ENCODE data around the gene DGLUCY.
"Not testable (repeated sequence)": the region's sequence is repeated elsewhere in the genome, so short reads cannot be mapped to it uniquely, and the experiment has no call there.

Gene DGLUCY

DNA sequence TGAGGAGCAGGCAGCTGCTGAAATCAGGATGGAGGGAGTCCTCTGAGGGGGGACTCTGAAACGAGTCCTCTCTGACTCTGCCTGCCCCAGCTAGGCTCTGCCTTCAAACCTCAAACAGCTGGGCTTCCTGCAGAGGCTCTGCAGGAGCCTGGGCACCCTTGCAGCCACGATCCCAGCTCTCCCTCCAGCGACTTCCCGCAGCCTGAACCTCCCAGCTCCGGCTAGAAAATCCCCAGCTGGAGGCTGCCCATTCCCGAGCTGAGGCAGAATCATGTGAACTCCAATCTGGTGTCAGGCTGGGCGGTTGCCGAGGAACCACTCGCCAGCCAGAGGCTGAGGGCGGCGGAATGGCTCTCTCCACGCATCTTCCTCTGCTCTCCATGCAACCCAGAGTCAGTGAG is 130.6 kb downstream of the DGLUCY start, which contains the start of gene GPR68:
TSS of gene GPR68 (minus strand) at position 204 of the 401 bp plus-strand sequence. CDS start 9,654 bp downstream, outside the sequence.
- DNase-seq (ENCODE audit: insufficient read length, low spot score): no peak
- peak; percentile 54 for FAIRE-seq

DNA sequence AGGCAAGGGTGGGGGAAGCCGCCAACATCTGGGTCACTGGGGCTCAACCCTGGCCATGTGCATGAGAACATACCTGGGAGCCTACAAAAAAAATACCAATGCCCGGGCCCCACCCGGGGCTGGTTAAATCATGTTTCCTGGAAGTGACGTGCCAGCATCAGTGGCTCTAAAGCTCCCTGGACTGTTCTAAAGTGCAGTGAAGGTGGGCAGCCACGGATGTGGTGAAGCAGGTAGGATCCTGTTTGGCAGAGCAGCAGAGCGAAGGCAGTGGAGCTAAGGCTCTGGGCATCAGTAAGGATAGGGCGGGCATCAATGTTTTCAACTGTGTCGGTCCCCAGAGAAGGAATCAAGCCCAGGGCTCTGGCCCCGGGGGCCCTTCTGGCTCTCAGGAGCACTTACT is 131.2 kb downstream of the DGLUCY start:
- DNase-seq (ENCODE audit: insufficient read length, low spot score): no peak
- no peak for FAIRE-seq
- TF ChIP-seq PAX5 (IDR thresholded peaks at IDR 0.05; ENCODE audit: insufficient read depth, low read length, severe bottlenecking): no peak
- no peak for TF ChIP-seq SPI1 (IDR thresholded peaks at IDR 0.05; ENCODE audit: low read depth, low read length)
- no peak for TF ChIP-seq TAF1 (IDR thresholded peaks at IDR 0.05; ENCODE audit: low read depth, low read length)
- no peak for TF ChIP-seq POLR2A (IDR thresholded peaks at IDR 0.05; ENCODE audit: low read depth, low read length)
- TF ChIP-seq POLR2AphosphoS5 (IDR thresholded peaks at IDR 0.05; ENCODE audit: low read depth, low read length): no peak
- TF ChIP-seq POU2F2 (IDR thresholded peaks at IDR 0.05; ENCODE audit: low read depth, low read length): no peak

More for the DNA sequence above, 130.6 kb downstream of the DGLUCY start, which contains the start of gene GPR68:
- no peak for TF ChIP-seq TAF1 (IDR thresholded peaks at IDR 0.05; ENCODE audit: low read depth, low read length)
- TF ChIP-seq POU2F2 (IDR thresholded peaks at IDR 0.05; ENCODE audit: low read depth, low read length): no peak
- no peak for TF ChIP-seq POLR2AphosphoS5 (IDR thresholded peaks at IDR 0.05; ENCODE audit: low read depth, low read length)
- TF ChIP-seq SPI1 (IDR thresholded peaks at IDR 0.05; ENCODE audit: low read depth, low read length): no peak
- TF ChIP-seq PAX5 (IDR thresholded peaks at IDR 0.05; ENCODE audit: insufficient read depth, low read length, severe bottlenecking): no peak
- no peak for TF ChIP-seq POLR2A (IDR thresholded peaks at IDR 0.05; ENCODE audit: low read depth, low read length)

DNA sequence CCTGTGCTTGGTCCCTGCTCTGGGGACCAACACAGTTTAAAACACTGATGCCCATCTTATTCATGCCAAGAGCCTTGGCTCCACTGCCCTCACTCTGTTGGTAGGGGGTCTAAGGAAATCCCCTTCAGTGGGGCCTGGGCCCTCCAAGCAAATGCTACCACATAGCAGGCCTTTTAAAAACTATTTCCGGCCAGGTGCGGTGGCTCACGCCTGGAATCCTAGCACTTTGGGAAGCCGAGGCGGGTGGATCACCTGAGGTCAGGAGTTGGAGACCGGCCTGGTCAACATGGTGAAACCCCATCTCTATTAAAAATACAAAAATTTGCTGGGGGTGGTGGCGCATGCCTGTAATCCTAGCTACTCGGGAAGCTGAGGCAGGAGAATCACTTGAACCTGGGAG is 131.7 kb downstream of the DGLUCY start:
- not testable (repeated sequence) for DNase-seq (ENCODE audit: insufficient read length, low spot score); FAIRE-seq

DNA sequence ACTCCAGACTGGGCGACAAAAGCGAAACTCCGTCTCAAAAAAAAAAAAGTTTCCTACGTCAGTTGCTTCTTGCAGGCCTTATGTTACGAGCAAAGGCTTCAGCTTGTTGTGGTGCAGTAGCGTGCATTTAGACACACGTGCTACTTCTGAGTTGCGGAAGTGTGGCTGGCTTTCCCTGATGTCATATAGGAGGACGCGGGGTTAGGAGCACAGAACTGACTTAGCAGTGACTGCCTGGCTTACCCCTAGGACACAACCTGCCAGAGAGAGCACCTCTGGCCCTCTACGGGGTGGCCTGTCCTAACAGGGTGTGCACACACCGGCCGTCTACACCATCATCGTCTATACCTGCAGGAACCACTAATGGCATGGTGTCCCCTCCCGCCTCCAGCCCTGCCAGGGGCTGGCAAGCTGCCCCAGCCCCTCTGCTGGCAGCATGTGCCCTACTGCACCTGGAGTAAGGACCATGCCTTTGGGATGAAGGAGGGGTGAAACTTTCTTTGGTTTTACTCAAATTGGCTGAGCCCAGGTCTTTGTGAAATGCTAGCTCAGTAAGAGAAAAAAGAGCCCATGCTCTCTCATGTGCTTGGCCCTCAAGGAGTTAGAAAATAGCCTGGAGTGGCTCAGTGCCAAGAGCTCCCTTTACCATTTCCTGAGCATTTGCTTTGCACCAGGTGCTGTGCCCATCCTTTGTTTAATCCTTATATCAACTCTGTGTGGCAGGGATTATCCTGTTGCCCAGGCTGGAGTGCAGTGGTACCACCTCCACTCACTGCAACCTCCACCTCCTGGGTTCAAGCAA is 132.4 kb downstream of the DGLUCY start:
- no peak for FAIRE-seq
- TF ChIP-seq POLR2AphosphoS5 (IDR thresholded peaks at IDR 0.05; ENCODE audit: low read depth, low read length) (no peak), TAF1 (IDR thresholded peaks at IDR 0.05; ENCODE audit: low read depth, low read length) (no peak), POLR2A (IDR thresholded peaks at IDR 0.05; ENCODE audit: low read depth, low read length) (no peak)
- DNase-seq (ENCODE audit: insufficient read length, low spot score): no peak

DNA sequence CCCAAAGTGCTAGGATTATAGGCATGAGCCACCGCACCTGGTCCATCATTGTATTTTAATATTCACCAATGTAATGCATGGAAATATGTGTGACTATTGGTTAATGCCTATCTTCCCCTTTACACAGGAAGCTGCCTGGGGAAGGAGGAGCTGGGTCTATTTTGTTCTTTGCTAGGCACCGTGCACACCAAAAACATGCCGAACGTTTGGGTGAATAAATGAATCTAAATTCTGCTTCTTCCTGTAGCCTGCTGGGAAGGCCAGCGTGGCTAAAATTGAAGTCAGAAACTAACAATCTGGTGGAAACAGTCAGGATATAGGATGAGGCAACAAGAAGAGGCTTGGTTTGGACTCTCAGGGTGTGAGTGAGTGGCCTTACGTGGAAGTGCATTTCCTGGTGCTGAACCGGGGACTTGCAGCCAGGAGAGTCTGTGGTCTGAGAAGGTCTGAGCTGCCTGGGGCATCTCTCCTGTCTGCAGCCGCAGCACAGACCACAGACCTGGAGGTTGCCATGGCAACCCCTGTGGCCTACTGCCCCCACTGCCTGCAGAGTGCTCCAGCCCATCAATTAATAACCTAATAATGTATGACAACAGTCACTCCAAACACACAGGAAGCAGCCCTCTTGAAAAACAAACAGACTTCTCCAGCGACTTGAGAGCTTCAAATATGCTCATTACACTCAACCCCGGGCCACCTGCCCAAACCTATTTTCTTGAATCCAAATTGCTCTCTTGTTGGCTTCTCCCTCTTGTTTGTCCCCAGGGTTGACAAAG is 136.2 kb downstream of the DGLUCY start:
- peak; percentile 99 for FAIRE-seq
- TF ChIP-seq TAF1 (IDR thresholded peaks at IDR 0.05; ENCODE audit: low read depth, low read length) (no peak), POU2F2 (IDR thresholded peaks at IDR 0.05; ENCODE audit: low read depth, low read length) (no peak; the same call in 1 of the 2 replicates), POLR2A (IDR thresholded peaks at IDR 0.05; ENCODE audit: low read depth, low read length) (no peak), SPI1 (IDR thresholded peaks at IDR 0.05; ENCODE audit: low read depth, low read length) (no peak), POLR2AphosphoS5 (IDR thresholded peaks at IDR 0.05; ENCODE audit: low read depth, low read length) (no peak), PAX5 (IDR thresholded peaks at IDR 0.05; ENCODE audit: insufficient read depth, low read length, severe bottlenecking) (no peak)
- DNase-seq (ENCODE audit: insufficient read length, low spot score): peak; percentile 64

DNA sequence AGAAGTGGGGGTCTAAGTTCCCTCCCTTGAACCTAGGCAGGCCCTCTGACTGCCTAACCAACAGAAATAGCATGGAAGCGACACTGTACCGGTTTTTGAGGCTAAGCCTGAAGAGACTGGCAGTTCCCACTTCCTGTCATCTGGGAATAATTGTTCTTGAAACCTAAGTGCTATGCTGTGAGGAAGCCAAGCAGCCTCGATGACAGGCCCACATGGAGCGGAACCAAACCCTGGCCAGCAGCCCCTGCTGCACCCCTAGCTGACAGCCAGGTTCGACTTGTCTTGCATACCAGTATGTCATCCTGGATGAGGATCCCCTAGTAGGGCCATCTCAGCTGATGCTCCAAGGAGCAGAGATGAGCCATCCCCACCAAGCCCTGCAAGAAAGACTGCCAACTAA is 137.0 kb downstream of the DGLUCY start:
- TF ChIP-seq POLR2A (IDR thresholded peaks at IDR 0.05; ENCODE audit: low read depth, low read length) (no peak), PAX5 (IDR thresholded peaks at IDR 0.05; ENCODE audit: insufficient read depth, low read length, severe bottlenecking) (no peak), TAF1 (IDR thresholded peaks at IDR 0.05; ENCODE audit: low read depth, low read length) (no peak), POLR2AphosphoS5 (IDR thresholded peaks at IDR 0.05; ENCODE audit: low read depth, low read length) (no peak), POU2F2 (IDR thresholded peaks at IDR 0.05; ENCODE audit: low read depth, low read length) (no peak), SPI1 (IDR thresholded peaks at IDR 0.05; ENCODE audit: low read depth, low read length) (no peak)
- DNase-seq (ENCODE audit: insufficient read length, low spot score) (no peak), FAIRE-seq (no peak)

DNA sequence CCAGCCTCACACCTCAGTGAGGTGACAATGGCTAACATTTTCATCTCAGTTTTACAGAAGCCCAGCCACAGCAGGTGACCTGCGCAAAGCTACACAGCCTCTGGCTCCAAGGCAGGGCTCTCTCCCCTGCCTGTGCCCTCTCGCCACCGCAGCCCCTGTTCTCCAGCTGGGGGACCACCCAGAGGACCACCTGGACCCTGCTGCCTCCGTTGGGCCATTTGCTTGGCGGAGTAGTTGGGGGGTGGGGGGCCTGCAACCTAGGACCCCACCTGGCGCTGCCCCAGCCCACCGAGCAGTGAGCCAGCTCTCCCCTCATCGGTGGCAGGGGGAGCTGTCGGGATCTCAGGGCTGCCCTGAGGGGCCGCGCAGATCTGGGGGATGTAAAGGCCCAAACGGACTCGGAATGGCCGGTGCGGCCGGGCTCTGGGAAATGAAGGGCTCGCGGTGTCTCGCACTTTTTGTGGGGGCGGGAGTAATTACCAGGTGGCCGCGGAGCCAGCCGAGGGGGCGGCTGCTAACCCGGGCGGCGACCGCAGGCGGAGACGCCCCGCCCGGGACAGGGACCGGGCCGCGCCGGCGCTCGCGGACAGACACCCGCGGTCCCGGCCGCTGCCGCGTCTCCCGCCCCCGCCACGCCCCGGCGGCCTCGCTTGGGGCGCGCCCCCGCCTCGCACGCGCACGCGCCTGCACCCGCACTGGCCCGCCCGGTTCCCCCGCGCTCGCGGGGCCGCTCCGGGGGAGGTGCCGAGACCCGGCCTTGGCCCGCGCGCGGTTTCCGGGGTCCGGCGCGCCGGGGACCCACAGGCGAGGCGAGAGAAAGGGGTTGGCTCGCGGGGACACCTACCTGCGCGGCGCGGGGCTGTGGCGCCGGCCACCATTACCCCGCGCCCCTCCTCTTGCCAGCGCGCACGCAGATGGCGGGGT is 139.3 kb downstream of the DGLUCY start:
- peak; percentile 51 for FAIRE-seq
- no peak for DNase-seq (ENCODE audit: insufficient read length, low spot score)
- TF ChIP-seq TAF1 (IDR thresholded peaks at IDR 0.05; ENCODE audit: low read depth, low read length) (no peak), PAX5 (IDR thresholded peaks at IDR 0.05; ENCODE audit: insufficient read depth, low read length, severe bottlenecking) (no peak), POLR2AphosphoS5 (IDR thresholded peaks at IDR 0.05; ENCODE audit: low read depth, low read length) (no peak), POLR2A (IDR thresholded peaks at IDR 0.05; ENCODE audit: low read depth, low read length) (no peak), SPI1 (IDR thresholded peaks at IDR 0.05; ENCODE audit: low read depth, low read length) (no peak), POU2F2 (IDR thresholded peaks at IDR 0.05; ENCODE audit: low read depth, low read length) (no peak)

DNA sequence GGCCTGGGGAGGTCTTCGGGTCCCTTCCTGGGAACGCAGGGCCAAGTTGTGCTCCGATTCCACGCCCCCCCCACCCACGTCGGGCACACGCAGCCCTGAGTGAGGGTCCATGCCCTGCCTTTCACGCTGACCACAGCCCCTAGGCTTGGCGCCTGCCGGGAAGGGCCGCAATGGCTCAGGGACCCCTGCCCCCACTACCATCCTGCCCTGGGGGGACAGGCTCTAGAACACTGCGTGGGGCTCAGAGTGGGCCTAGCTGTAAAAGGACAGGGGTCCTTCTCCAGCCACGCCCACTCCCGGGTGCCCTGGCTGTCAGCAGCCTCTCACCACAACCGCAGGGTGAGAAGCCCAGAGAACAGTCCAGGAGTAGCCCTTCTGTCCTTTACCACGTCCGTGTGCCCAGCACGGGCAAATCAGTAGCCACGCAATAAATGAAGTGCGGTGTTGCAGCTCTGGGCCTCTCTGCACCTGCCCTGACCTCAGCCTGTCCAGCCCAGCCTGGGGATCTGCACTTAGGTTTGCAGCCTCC is 140.0 kb downstream of the DGLUCY start:
- FAIRE-seq (no peak), DNase-seq (ENCODE audit: insufficient read length, low spot score) (no peak)
- TF ChIP-seq PAX5 (IDR thresholded peaks at IDR 0.05; ENCODE audit: insufficient read depth, low read length, severe bottlenecking) (no peak), TAF1 (IDR thresholded peaks at IDR 0.05; ENCODE audit: low read depth, low read length) (no peak), POU2F2 (IDR thresholded peaks at IDR 0.05; ENCODE audit: low read depth, low read length) (no peak), POLR2A (IDR thresholded peaks at IDR 0.05; ENCODE audit: low read depth, low read length) (no peak), POLR2AphosphoS5 (IDR thresholded peaks at IDR 0.05; ENCODE audit: low read depth, low read length) (no peak), SPI1 (IDR thresholded peaks at IDR 0.05; ENCODE audit: low read depth, low read length) (no peak)

All from GM12891 (cell line).